B cell (primary cell): Measurements from ENCODE around the gene CAV3.

Experiments used
- EZH2 ChIP-seq: IDR thresholded peaks from 2 replicates; pipeline ENCODE4 v1.6.1; 2012; ENCODE audit warnings: borderline replicate concordance, low read depth, mild to moderate bottlenecking, moderate library complexity, low read length; ENCODE audit not compliant: insufficient read depth, poor library complexity, severe bottlenecking
- TF ChIP-seq, protein P1 (sequence below): fragments of 200-600 bp; IDR thresholded peaks from one replicate; pipeline ENCODE4 v1.8.0; 2022; ENCODE audit warnings: antibody characterized with exemption, mild to moderate bottlenecking

DNA sequence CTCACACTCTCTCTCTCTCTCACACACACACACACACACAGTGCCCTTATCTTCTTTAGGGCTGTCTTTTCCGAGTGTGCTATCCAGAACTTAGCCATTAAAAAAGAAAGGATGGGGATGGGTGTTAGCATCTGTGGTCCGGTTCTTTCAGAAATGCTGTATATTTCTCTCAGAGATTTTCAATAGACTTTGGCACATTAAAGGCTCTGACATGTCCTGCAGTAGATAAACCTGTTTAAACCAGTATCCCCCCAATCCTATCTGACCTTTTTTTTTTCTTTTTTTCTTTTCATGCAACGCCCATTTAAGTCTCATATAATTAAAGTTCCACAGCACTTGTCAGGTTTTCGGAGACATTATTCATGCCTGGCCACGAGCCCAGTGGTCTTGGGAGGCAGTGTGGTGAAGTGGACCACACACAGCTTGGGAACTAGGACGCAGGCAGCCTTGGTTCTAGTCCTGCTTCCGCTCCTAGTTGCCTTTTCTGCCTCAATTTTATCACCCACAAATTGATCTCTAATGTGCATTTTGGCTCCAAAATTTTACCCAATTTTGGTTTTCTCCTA is 13.3 kb downstream of the CAV3 start:
- TF ChIP-seq, protein P1, sequence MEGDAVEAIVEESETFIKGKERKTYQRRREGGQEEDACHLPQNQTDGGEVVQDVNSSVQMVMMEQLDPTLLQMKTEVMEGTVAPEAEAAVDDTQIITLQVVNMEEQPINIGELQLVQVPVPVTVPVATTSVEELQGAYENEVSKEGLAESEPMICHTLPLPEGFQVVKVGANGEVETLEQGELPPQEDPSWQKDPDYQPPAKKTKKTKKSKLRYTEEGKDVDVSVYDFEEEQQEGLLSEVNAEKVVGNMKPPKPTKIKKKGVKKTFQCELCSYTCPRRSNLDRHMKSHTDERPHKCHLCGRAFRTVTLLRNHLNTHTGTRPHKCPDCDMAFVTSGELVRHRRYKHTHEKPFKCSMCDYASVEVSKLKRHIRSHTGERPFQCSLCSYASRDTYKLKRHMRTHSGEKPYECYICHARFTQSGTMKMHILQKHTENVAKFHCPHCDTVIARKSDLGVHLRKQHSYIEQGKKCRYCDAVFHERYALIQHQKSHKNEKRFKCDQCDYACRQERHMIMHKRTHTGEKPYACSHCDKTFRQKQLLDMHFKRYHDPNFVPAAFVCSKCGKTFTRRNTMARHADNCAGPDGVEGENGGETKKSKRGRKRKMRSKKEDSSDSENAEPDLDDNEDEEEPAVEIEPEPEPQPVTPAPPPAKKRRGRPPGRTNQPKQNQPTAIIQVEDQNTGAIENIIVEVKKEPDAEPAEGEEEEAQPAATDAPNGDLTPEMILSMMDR: no peak
- no peak for TF ChIP-seq EZH2
